ENCODE results near the gene TMEM190. TPM values are rescaled to one million over a fixed set of nuclear protein-coding genes. Genes with fewer than 3 reads are reported as not detected.

The TMEM190 gene
- total and polyA plus RNA-seq, 2 experiments from 2014 or later = 6.6 TPM; not detected in 1

- Histone ChIP-seq H3K79me2 (no peaks in the 10 kb centered on the region), H3K9me3 (ENCODE audit: low read depth) (no peaks in the 10 kb centered on the region), H3K9me2 (replicated peaks; ENCODE audit: insufficient read depth) (no peaks in the 10 kb centered on the region), H3K4me1 (ENCODE audit: insufficient read depth) (peaks cover 14% of the 10 kb centered on the region), H3K4me2 (peak overlapping the region; percentile 97), H4K20me1 (ENCODE audit: insufficient read depth, poor library complexity, severe bottlenecking) (no peaks in the 10 kb centered on the region), H2AFZ (peak overlapping the region; percentile 46), H3K36me3 (replicated peaks; ENCODE audit: insufficient read depth, low read depth) (no peaks in the 10 kb centered on the region), H3K27ac (no peak overlapping the region), H3K4me3 (no peak overlapping the region), H3K27me3 (peaks cover 54% of the 10 kb centered on the region)
- WGBS (ENCODE audit: low lambda C conversion rate, missing lambda C conversion rate) = 13% methylated on average over 24 of the region's 24 CpGs
- TF ChIP-seq CTCF (IDR thresholded peaks at IDR 0.05; ENCODE audit: poor library complexity) (no peak), EZH2 (IDR thresholded peaks at IDR 0.05; ENCODE audit: borderline replicate concordance) (no peak), EZH2phosphoT487 (IDR thresholded peaks at IDR 0.05; ENCODE audit: low read depth, severe bottlenecking, unreplicated experiment) (no peak)
- DNase-seq (ENCODE audit: low spot score) = no peak
Measured at GRCh38 chr19:55353356-55353802, 23.2 kb upstream of the TMEM190 start.

- H3K27ac ChIP-seq = no peak overlapping the region
- H3K4me3 ChIP-seq = peak overlapping the region; percentile 33
- no peaks in the 10 kb centered on the region for H4K20me1 ChIP-seq (ENCODE audit: insufficient read depth, poor library complexity, severe bottlenecking)
- H2AFZ ChIP-seq = peak overlapping the region; percentile 46
- H3K9me3 ChIP-seq (ENCODE audit: low read depth) = no peaks in the 10 kb centered on the region
- 4% methylated on average over 42 of the region's 72 CpGs for WGBS (ENCODE audit: low lambda C conversion rate, missing lambda C conversion rate)
- H3K9me2 ChIP-seq (replicated peaks; ENCODE audit: insufficient read depth) = no peaks in the 10 kb centered on the region
- no peaks in the 10 kb centered on the region for H3K79me2 ChIP-seq
- peaks cover 54% of the 10 kb centered on the region for H3K27me3 ChIP-seq
- peaks cover 14% of the 10 kb centered on the region for H3K4me1 ChIP-seq (ENCODE audit: insufficient read depth)
- peak overlapping the region; percentile 97 for H3K4me2 ChIP-seq
- DNase-seq (ENCODE audit: low spot score) = peak; percentile 84
- no peak for TF ChIP-seq EZH2phosphoT487 (IDR thresholded peaks at IDR 0.05; ENCODE audit: low read depth, severe bottlenecking, unreplicated experiment)
- no peak for TF ChIP-seq CTCF (IDR thresholded peaks at IDR 0.05; ENCODE audit: poor library complexity)
- TF ChIP-seq EZH2 (IDR thresholded peaks at IDR 0.05; ENCODE audit: borderline replicate concordance) = no peak
- no peaks in the 10 kb centered on the region for H3K36me3 ChIP-seq (replicated peaks; ENCODE audit: insufficient read depth, low read depth)
Measured at GRCh38 chr19:55353803-55354697, 22.6 kb upstream of the TMEM190 start.

- H2AFZ ChIP-seq = peak within 1 kb of the TSS; percentile 46
- H3K36me3 ChIP-seq (replicated peaks; ENCODE audit: insufficient read depth, low read depth) = no peaks in the 10 kb centered on the region
- 4% methylated on average over 9 of the region's 43 CpGs for WGBS (ENCODE audit: low lambda C conversion rate, missing lambda C conversion rate)
- no peaks in the 10 kb centered on the region for H3K79me2 ChIP-seq
- no peak within 1 kb of the TSS for H3K27ac ChIP-seq
- no peak for DNase-seq (ENCODE audit: low spot score)
- H3K4me2 ChIP-seq = peak within 1 kb of the TSS; percentile 97
- H4K20me1 ChIP-seq (ENCODE audit: insufficient read depth, poor library complexity, severe bottlenecking) = no peaks in the 10 kb centered on the region
- no peaks in the 10 kb centered on the region for H3K9me2 ChIP-seq (replicated peaks; ENCODE audit: insufficient read depth)
- H3K4me3 ChIP-seq = peak within 1 kb of the TSS; percentile 33
- peaks cover 54% of the 10 kb centered on the region for H3K27me3 ChIP-seq
- TF ChIP-seq CTCF (IDR thresholded peaks at IDR 0.05; ENCODE audit: poor library complexity) (no peak), EZH2 (IDR thresholded peaks at IDR 0.05; ENCODE audit: borderline replicate concordance) (peak; percentile 74)
- peaks cover 14% of the 10 kb centered on the region for H3K4me1 ChIP-seq (ENCODE audit: insufficient read depth)
- no peaks in the 10 kb centered on the region for H3K9me3 ChIP-seq (ENCODE audit: low read depth)
Measured at GRCh38 chr19:55354698-55355212, 21.9 kb upstream of the TMEM190 start, which contains the start of gene COX6B2. Gene COX6B2, minus strand, starts transcription at chr19:55354719. Its CDS starts 198 bp downstream, at chr19:55354521.

Data from hepatocyte (in vitro differentiated cells).